K562 (cell line): ENCODE measurements around the gene RUVBL2. TPM values are rescaled to one million over a fixed set of nuclear protein-coding genes. Genes with fewer than 3 reads are reported as not detected.
A peak's percentile ranks its signal among the peaks of the same experiment; 100 is the strongest.

Experiments used
- CREM ChIP-seq: IDR thresholded peaks from 2 replicates; pipeline ENCODE4 v1.6.1; 2014; ENCODE audit warnings: antibody characterized with exemption, low read depth
- CUX1 ChIP-seq: fragments of 200-800 bp; sonication (Bioruptor generic); IDR thresholded peaks from 2 replicates; pipeline ENCODE4 v1.6.1; 2016; ENCODE audit warnings: missing genetic modification characterization, missing compliant biosample characterization
- ELK1 ChIP-seq: sonication (generic); formaldehyde crosslinking; IDR thresholded peaks from 2 replicates; pipeline ENCODE4 v1.8.1; 2022; ENCODE audit warnings: missing genetic modification reagents
- ERF ChIP-seq: fragments of 450-650 bp; formaldehyde crosslinking; IDR thresholded peaks from 2 replicates; pipeline ENCODE4 v1.4.0; 2020; ENCODE audit warnings: mild to moderate bottlenecking, mixed read lengths
- FOXA3 ChIP-seq, 2 experiments: fragments of 450-650 bp in 1 of 2; sonication (generic) in 1 of 2; formaldehyde crosslinking; IDR thresholded peaks in 1 of 2; conservative IDR thresholded peaks in 1 of 2; 2 replicates each; pipeline versions ENCODE4 v1.4.0 to v1.8.0; 2020 to 2022; ENCODE audit warnings: mild to moderate bottlenecking in 2 of 2, missing genetic modification reagents in 1 of 2
- FOXM1 ChIP-seq, 2 experiments: fragments of 450-650 bp in 1 of 2; sonication (generic) in 1 of 2; formaldehyde crosslinking in 1 of 2; IDR thresholded peaks; 2 replicates each; pipeline versions ENCODE4 v1.6.1 to v1.9.0; 2017 to 2022; ENCODE audit warnings: low read depth in 2 of 2, mild to moderate bottlenecking in 2 of 2, missing genetic modification reagents in 1 of 2, moderate library complexity in 1 of 2
- HDAC8 ChIP-seq: fragments of 450-650 bp; IDR thresholded peaks from 2 replicates; pipeline ENCODE4 v1.6.1; 2016; ENCODE audit warnings: mild to moderate bottlenecking, missing genetic modification characterization, moderate library complexity, missing compliant biosample characterization
- HNRNPK ChIP-seq: fragments of 200-400 bp; formaldehyde crosslinking; IDR thresholded peaks from one replicate; pipeline ENCODE4 v1.6.1; 2018; ENCODE audit warnings: mild to moderate bottlenecking, low read depth, low read length; ENCODE audit not compliant: poor library complexity, severe bottlenecking
- KLF13 ChIP-seq: fragments of 450-650 bp; IDR thresholded peaks from 2 replicates; pipeline ENCODE4 v1.6.1; 2016; ENCODE audit warnings: missing genetic modification characterization, low read depth, mild to moderate bottlenecking, missing compliant biosample characterization, moderate library complexity, borderline replicate concordance
- LCOR ChIP-seq: sonication (generic); formaldehyde crosslinking; IDR thresholded peaks from 2 replicates; pipeline ENCODE4 v1.8.0; 2022; ENCODE audit warnings: mild to moderate bottlenecking, missing genetic modification reagents
- MIER1 ChIP-seq: fragments of 450-650 bp; IDR thresholded peaks from 2 replicates; pipeline ENCODE4 v1.6.1; 2016; ENCODE audit warnings: antibody characterized with exemption, mild to moderate bottlenecking, low read depth
- MLX ChIP-seq, 2 experiments: fragments of 450-650 bp in 1 of 2; sonication (generic) in 1 of 2; formaldehyde crosslinking; conservative IDR thresholded peaks; 2 replicates each; pipeline versions ENCODE4 v1.4.0 to v1.8.1; 2020 to 2022; ENCODE audit warnings: mild to moderate bottlenecking in 1 of 2, missing genetic modification reagents in 1 of 2
- POLR2A ChIP-seq: fragments of 450-650 bp; conservative IDR thresholded peaks from 2 replicates; pipeline ENCODE4 v1.6.1; 2016
- POLR2AphosphoS2 ChIP-seq: IDR thresholded peaks from 2 replicates; pipeline ENCODE4 v1.6.1; 2012; ENCODE audit warnings: low read length, improper control_type of control experiment
- PRPF4 ChIP-seq: fragments of 200-400 bp; formaldehyde crosslinking; IDR thresholded peaks from one replicate; pipeline ENCODE4 v1.6.1; 2017; ENCODE audit warnings: low read length, low read depth, mild to moderate bottlenecking; ENCODE audit not compliant: insufficient read depth, poor library complexity, severe bottlenecking
- SNIP1 ChIP-seq: fragments of 450-650 bp; IDR thresholded peaks from 2 replicates; pipeline ENCODE4 v1.7.1; 2017; ENCODE audit warnings: low read depth, mild to moderate bottlenecking
- ZBTB33 ChIP-seq: sonication (generic); formaldehyde crosslinking; IDR thresholded peaks from 2 replicates; pipeline ENCODE4 v1.8.1; 2023; ENCODE audit warnings: mild to moderate bottlenecking, missing genetic modification reagents
- ZNF3 ChIP-seq: fragments of 250-450 bp; sonication (Bioruptor Pico); IDR thresholded peaks from 2 replicates; pipeline ENCODE4 v1.5.0; 2021; ENCODE audit warnings: mild to moderate bottlenecking, moderate library complexity
- ZNF583 ChIP-seq: fragments of 250-450 bp; sonication (Bioruptor Pico); IDR thresholded peaks from 2 replicates; pipeline ENCODE4 v1.4.0; 2020
- ZSCAN29 ChIP-seq: fragments of 450-650 bp; IDR thresholded peaks from 2 replicates; pipeline ENCODE4 v1.6.1; 2017
- polyA plus RNA-seq, 8 experiments: library from polyadenylated mRNA; depleted of rRNA in 4 of 8; stranded (reverse) in 5 of 8; unstranded in 3 of 8; fragments of >200 nt; fragmentation: Nextera tagmentation in 2 of 8; fragmentation: Illumina TruSeq in 1 of 8; extraction: Ambion mirVana in 2 of 8; extraction: Trizol in 1 of 8; gene quantifications; 2 replicates each; pipeline versions ENCODE4 v1.2.1 to v1.2.3, GENCODE V29; 2011 to 2014; ENCODE audit warnings: inconsistent platforms in 1 of 8, missing spikeins in 1 of 8
- total RNA-seq, 7 experiments: library from RNA; depleted of rRNA in 6 of 7; stranded (reverse); fragments of >200 nt in 6 of 7; fragmentation: Illumina TruSeq in 2 of 7; extraction: Trizol in 2 of 7; gene quantifications; 2 replicates each; pipeline versions ENCODE4 v1.2.1 to v1.2.3, GENCODE V29; 2011 to 2021; ENCODE audit warnings: low replicate concordance in 1 of 7

RUVBL2 gene
- total and polyA plus RNA-seq, 9 of the 15 experiments (the other 6 are each of a cell fraction or from before 2014, with no cell fraction given): 71.4 to 453 (median 237) TPM

- TF ChIP-seq CUX1 (CRISPR knock-in tag): 0 out of 2 replicates have a peak, but pooled peaks have one; percentile 50
- no peak for TF ChIP-seq FOXA3 (CRISPR knock-in tag; conservative IDR thresholded peaks at IDR 0.05 in 1 of 2, IDR thresholded peaks at IDR 0.05 in 1 of 2)
- TF ChIP-seq MLX (CRISPR knock-in tag; conservative IDR thresholded peaks at IDR 0.05): no peak
- no peak for TF ChIP-seq ZSCAN29
- TF ChIP-seq SNIP1: no peak
- TF ChIP-seq LCOR (CRISPR knock-in tag): no peak
- TF ChIP-seq ZNF583: no peak
- peak; percentile 31; the same call in 1 of the 2 replicates for TF ChIP-seq MIER1
- TF ChIP-seq PRPF4: no peak
- TF ChIP-seq ERF (CRISPR knock-in tag): no peak
- TF ChIP-seq HDAC8 (tag): no peak
- no peak for TF ChIP-seq KLF13
- no peak for TF ChIP-seq CREM
- TF ChIP-seq ZNF3: no peak
- TF ChIP-seq ZBTB33: no peak
- TF ChIP-seq ELK1: no peak
- TF ChIP-seq FOXM1 (IDR thresholded peaks at IDR 0.05; ENCODE audit: low read depth): 0 out of 2 replicates have a peak, but pooled peaks have one; percentile 23
- no peak for TF ChIP-seq FOXM1 (CRISPR knock-in tag; IDR thresholded peaks at IDR 0.05; ENCODE audit: low read depth)
- peak; percentile 63; the same call in 1 of the 2 replicates for TF ChIP-seq POLR2A
- TF ChIP-seq HNRNPK: no peak
- TF ChIP-seq POLR2AphosphoS2: no peak
These were observed 39.6 kb upstream of the RUVBL2 start (continued) for GRCh38 chr19:48953990-48954594.
